HCT116 (cell line): ENCODE measurements around the gene SH3D19. TPM values are rescaled to one million over a fixed set of nuclear protein-coding genes. Genes with fewer than 3 reads are reported as not detected.

Experiments
- ATAC-seq: fragments of 200-7000 bp; cut with Tn5 transposase; 2 replicates; pipeline ENCODE4 v1.9.1; 2020; ENCODE audit warnings: mild to moderate bottlenecking, moderate library complexity
- BruUV-seq: library from RNA; stranded (reverse); fragments of 400-500 nt; replicated peaks from 2 replicates; lab custom pipeline; 2021; lab: Mats Ljungman, UMichigan
- CTCF ChIA-PET: fragments of 300-600 bp; sonication (Branson Sonifier 250); formaldehyde crosslinking; loops from one replicate; lab custom pipeline; 2021; ENCODE audit warnings: antibody characterized with exemption; lab: Charles Lee
- POLR2A ChIA-PET: fragments of 300-600, 350-600 bp; sonication (Branson Sonifier 250); formaldehyde crosslinking; loops from one replicate; lab custom pipeline; 2021; ENCODE audit warnings: antibody characterized with exemption; lab: Charles Lee
- RAD21 ChIA-PET, 2 experiments: fragments of 300-600 bp; sonication (Branson Sonifier 250); formaldehyde crosslinking; loops; one replicate each; lab custom pipeline; 2023; ENCODE audit warnings: low total read pairs in 2 of 2; ENCODE audit not compliant: uncharacterized antibody in 2 of 2, unreplicated experiment in 2 of 2, low non-redundant PET in 1 of 2; lab: Charles Lee
- DNase-seq: peaks from one replicate; pipeline ENCODE4 v3.0.0-alpha.2; 2010; ENCODE audit warnings: low read depth, low spot score
- H2AFZ ChIP-seq: fragments of 200-600 bp; shearing (Covaris generic), sonication (generic); 2 replicates; pipeline ENCODE4 v1.6.1; 2017; ENCODE audit warnings: low read depth, mixed run types, mixed read lengths, antibody characterized with exemption, low read length; ENCODE audit not compliant: poor library complexity, severe bottlenecking
- H3K27ac ChIP-seq: 2 replicates; pipeline ENCODE4 v1.5.1; 2012; ENCODE audit warnings: low read depth, low read length
- H3K27me3 ChIP-seq: fragments of 200-600 bp; sonication (generic); 2 replicates; pipeline ENCODE4 v1.6.1; 2016; ENCODE audit warnings: mixed run types, low read length, mixed read lengths; ENCODE audit not compliant: insufficient read depth
- H3K36me3 ChIP-seq, 2 experiments: fragments of 200-500 bp in 1 of 2; fragments of 200-600 bp in 1 of 2; sonication (Bioruptor generic) in 1 of 2; sonication (generic) in 1 of 2; 2 replicates each; pipeline versions ENCODE4 v1.5.1 to v1.6.1; 2014 to 2016; ENCODE audit warnings: low read length in 2 of 2, inconsistent platforms in 1 of 2, mixed read lengths in 1 of 2, mixed run types in 1 of 2; ENCODE audit not compliant: insufficient read depth in 2 of 2, control insufficient read depth in 1 of 2
- H3K4me1 ChIP-seq, 2 experiments: fragments of 200-600 bp in 1 of 2; sonication (generic) in 1 of 2; 2 replicates each; pipeline versions ENCODE4 v1.5.1 to v1.6.1; 2012 to 2017; ENCODE audit warnings: low read length in 2 of 2, inconsistent platforms in 1 of 2, mild to moderate bottlenecking in 1 of 2, mixed read lengths in 1 of 2, mixed run types in 1 of 2, moderate library complexity in 1 of 2; ENCODE audit not compliant: insufficient read depth in 2 of 2, control insufficient read depth in 1 of 2
- H3K4me2 ChIP-seq: fragments of 200-600 bp; sonication (generic); 2 replicates; pipeline ENCODE4 v1.6.1; 2017; ENCODE audit warnings: mixed run types, low read length, mixed read lengths
- H3K4me3 ChIP-seq, 2 experiments: fragments of 200-600 bp in 1 of 2; sonication (generic) in 1 of 2; replicated peaks in 1 of 2; 2 replicates each; pipeline ENCODE4 v1.5.1; 2011 to 2016; ENCODE audit warnings: low read length in 2 of 2, control low read depth in 1 of 2, low read depth in 1 of 2, mild to moderate bottlenecking in 1 of 2, mixed read lengths in 1 of 2, mixed run types in 1 of 2
- H3K79me2 ChIP-seq: fragments of 200-600 bp; sonication (generic); 2 replicates; pipeline ENCODE4 v1.6.1; 2017; ENCODE audit warnings: mild to moderate bottlenecking, mixed run types, low read length, moderate library complexity, mixed read lengths; ENCODE audit not compliant: insufficient read depth
- H3K9ac ChIP-seq: fragments of 200-600 bp; sonication (generic); 2 replicates; pipeline ENCODE4 v1.6.1; 2016; ENCODE audit warnings: low read length, mixed read lengths
- H3K9me2 ChIP-seq: fragments of 200-600 bp; sonication (generic), shearing (Covaris generic); 2 replicates; pipeline ENCODE4 v1.6.1; 2017; ENCODE audit warnings: mixed run types, mild to moderate bottlenecking, moderate library complexity; ENCODE audit not compliant: insufficient read depth
- H3K9me3 ChIP-seq, 2 experiments: fragments of 200-500 bp in 1 of 2; fragments of 200-600 bp in 1 of 2; sonication (Bioruptor generic) in 1 of 2; sonication (generic) in 1 of 2; 2 replicates each; pipeline ENCODE4 v1.6.1; 2014 to 2017; ENCODE audit warnings: low read length in 2 of 2, mixed read lengths in 2 of 2, inconsistent platforms in 1 of 2, low read depth in 1 of 2, mild to moderate bottlenecking in 1 of 2, mixed run types in 1 of 2, moderate library complexity in 1 of 2; ENCODE audit not compliant: control insufficient read depth in 1 of 2, insufficient read depth in 1 of 2
- H4K20me1 ChIP-seq: fragments of 200-600 bp; sonication (generic), shearing (Covaris generic); 2 replicates; pipeline ENCODE4 v1.6.1; 2017; ENCODE audit warnings: mixed run types, mild to moderate bottlenecking, moderate library complexity; ENCODE audit not compliant: insufficient read depth
- CEBPB ChIP-seq: IDR thresholded peaks from 2 replicates; pipeline ENCODE4 v1.6.1; 2012; ENCODE audit warnings: low read depth
- EZH2 ChIP-seq: fragments of 200-600 bp; sonication (generic); IDR thresholded peaks from 2 replicates; pipeline ENCODE4 v1.6.1; 2017; ENCODE audit warnings: antibody characterized with exemption, mixed run types
- TCF7L2 ChIP-seq: IDR thresholded peaks from 2 replicates; pipeline ENCODE4 v1.7.0; 2011; ENCODE audit warnings: borderline replicate concordance, inconsistent platforms; ENCODE audit not compliant: insufficient read depth, insufficient read length; ENCODE audit errors: extremely low read depth
- YY1 ChIP-seq: IDR thresholded peaks from 2 replicates; pipeline ENCODE4 v1.6.1; 2011; ENCODE audit warnings: low read length, low read depth, moderate library complexity, mild to moderate bottlenecking; ENCODE audit not compliant: insufficient replicate concordance; ENCODE audit errors: extremely low read depth
- intact Hi-C: fragments of 100-400 bp; cut with micrococcal nuclease; formaldehyde crosslinking; loops from 2 replicates; pipeline ENCODE4 v1.10.0; 2022
- total RNA-seq: library from RNA; stranded (reverse); gene quantifications from one replicate; pipeline ENCODE4 v1.2.1, GENCODE V29; 2021; ENCODE audit not compliant: unreplicated experiment
- TF ChIP-seq, protein P1 (sequence below): IDR thresholded peaks from 2 replicates; pipeline ENCODE4 v1.6.1; 2012
- TF ChIP-seq, protein P2 (sequence below): IDR thresholded peaks from 2 replicates; pipeline ENCODE4 v1.6.1; 2011; ENCODE audit warnings: mild to moderate bottlenecking, low read length, moderate library complexity; ENCODE audit not compliant: insufficient replicate concordance; ENCODE audit errors: extremely low read depth
- TF ChIP-seq, protein P3 (sequence below): IDR thresholded peaks from 2 replicates; pipeline ENCODE4 v1.6.1; 2012

SH3D19 gene
- total RNA-seq, 1 experiment from 2014 or later, result 37.5 TPM

DNA sequence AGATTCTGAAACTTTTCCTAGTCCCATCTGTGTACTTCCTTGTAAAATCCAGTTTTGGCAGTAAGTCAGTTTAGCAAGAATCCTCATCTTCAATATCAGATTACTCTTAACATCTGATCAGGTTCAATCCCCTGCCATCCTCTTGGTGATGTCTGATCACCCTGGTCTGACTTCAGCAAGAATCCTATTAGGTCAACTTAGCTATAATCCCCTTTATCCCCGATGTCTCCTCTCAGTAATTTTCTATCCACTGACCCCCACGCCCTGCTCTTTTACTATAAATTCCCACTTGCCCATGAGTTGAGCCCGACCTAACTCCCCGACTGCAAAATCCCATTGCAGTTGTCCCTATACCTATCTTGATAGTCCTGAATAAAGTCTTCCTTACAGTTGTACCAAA is 106.3 kb downstream of the SH3D19 start:
- TF ChIP-seq, protein P1, sequence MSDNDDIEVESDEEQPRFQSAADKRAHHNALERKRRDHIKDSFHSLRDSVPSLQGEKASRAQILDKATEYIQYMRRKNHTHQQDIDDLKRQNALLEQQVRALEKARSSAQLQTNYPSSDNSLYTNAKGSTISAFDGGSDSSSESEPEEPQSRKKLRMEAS, result no peak
- TF ChIP-seq CEBPB, result no peak
- TF ChIP-seq, protein P2, sequence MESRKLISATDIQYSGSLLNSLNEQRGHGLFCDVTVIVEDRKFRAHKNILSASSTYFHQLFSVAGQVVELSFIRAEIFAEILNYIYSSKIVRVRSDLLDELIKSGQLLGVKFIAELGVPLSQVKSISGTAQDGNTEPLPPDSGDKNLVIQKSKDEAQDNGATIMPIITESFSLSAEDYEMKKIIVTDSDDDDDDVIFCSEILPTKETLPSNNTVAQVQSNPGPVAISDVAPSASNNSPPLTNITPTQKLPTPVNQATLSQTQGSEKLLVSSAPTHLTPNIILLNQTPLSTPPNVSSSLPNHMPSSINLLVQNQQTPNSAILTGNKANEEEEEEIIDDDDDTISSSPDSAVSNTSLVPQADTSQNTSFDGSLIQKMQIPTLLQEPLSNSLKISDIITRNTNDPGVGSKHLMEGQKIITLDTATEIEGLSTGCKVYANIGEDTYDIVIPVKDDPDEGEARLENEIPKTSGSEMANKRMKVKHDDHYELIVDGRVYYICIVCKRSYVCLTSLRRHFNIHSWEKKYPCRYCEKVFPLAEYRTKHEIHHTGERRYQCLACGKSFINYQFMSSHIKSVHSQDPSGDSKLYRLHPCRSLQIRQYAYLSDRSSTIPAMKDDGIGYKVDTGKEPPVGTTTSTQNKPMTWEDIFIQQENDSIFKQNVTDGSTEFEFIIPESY, result no peak
- no peak for TF ChIP-seq YY1
- no peak for TF ChIP-seq TCF7L2
- TF ChIP-seq EZH2, result no peak
- no peak for ATAC-seq
- ChIA-PET CTCF (no interaction called here), POLR2A (interaction anchor here (1.0 kb wide), 1 partner anchor 14 kb away, joined by 3 read pairs; no protein-coding TSS in a partner anchor), RAD21 (no interaction called here)
- Histone ChIP-seq H3K79me2 (no peaks in the 10 kb centered on the region), H3K9me2 (no peaks in the 10 kb centered on the region), H3K9ac (no peak overlapping the region), H2AFZ (no peak overlapping the region), H3K9me3 (no peaks in the 10 kb centered on the region), H3K27ac (no peak overlapping the region), H4K20me1 (0 out of 2 replicates have a peak, but pooled peaks cover 4% of the 10 kb centered on the region), H3K4me3 (no peak overlapping the region), H3K27me3 (no peaks in the 10 kb centered on the region), H3K36me3 (no peaks in the 10 kb centered on the region), H3K4me2 (no peak overlapping the region), H3K4me1 (0 out of 4 replicates have a peak, but pooled peaks cover 0 to 8% of the 10 kb centered on the region in 2 experiments)
- intact Hi-C loops, result no loop called here
- no peak for DNase-seq
- BruUV-seq, result no TSS peak

DNA sequence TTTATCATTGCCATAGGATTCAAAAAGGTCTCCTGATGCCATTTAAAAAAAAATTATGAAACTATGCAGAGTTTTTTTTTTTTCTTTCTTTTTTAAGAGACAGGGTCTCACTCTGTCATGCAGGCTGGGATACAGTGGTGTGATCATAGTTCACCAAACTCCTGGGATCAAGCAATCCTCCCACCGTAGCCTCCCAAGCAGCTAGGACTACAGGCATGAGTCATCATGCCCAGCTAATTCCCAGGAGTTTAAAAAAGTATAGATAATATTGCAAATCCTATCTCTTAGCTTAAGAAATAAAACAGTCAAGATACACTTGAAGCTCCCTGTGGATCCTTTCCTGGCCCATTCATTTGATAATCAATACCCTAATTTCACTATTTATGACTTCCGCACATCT is 107.1 kb downstream of the SH3D19 start:
- ChIA-PET RAD21 (no interaction called here), CTCF (no interaction called here), POLR2A (interaction anchor here (1.0 kb wide), 1 partner anchor 13 kb away, joined by 3 read pairs; no protein-coding TSS in a partner anchor)
- H3K27me3 ChIP-seq, result no peaks in the 10 kb centered on the region
- H3K27ac ChIP-seq, result no peak overlapping the region
- 0 out of 2 replicates have a peak, but pooled peaks cover 4% of the 10 kb centered on the region for H4K20me1 ChIP-seq
- DNase-seq, result no peak
- ATAC-seq, result no peak
- no peak overlapping the region for H3K4me2 ChIP-seq
- no peak overlapping the region for H2AFZ ChIP-seq
- H3K9me3 ChIP-seq, result no peaks in the 10 kb centered on the region
- no peaks in the 10 kb centered on the region for H3K36me3 ChIP-seq
- BruUV-seq, result no TSS peak
- 0 out of 4 replicates have a peak, but pooled peaks cover 0 to 8% of the 10 kb centered on the region in 2 experiments for H3K4me1 ChIP-seq
- H3K79me2 ChIP-seq, result no peaks in the 10 kb centered on the region
- TF ChIP-seq, protein P2, result no peak
- TF ChIP-seq, protein P3, sequence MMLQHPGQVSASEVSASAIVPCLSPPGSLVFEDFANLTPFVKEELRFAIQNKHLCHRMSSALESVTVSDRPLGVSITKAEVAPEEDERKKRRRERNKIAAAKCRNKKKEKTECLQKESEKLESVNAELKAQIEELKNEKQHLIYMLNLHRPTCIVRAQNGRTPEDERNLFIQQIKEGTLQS, result no peak
- intact Hi-C loops, result no loop called here
- no peak overlapping the region for H3K9ac ChIP-seq
- no peaks in the 10 kb centered on the region for H3K9me2 ChIP-seq
- H3K4me3 ChIP-seq, result no peak overlapping the region
